Measurements from ENCODE around the gene TRIM29.

GRCh38 chr11:120151536-120151935 lies 13.6 kb upstream of the TRIM29 start:
- no peak for TF ChIP-seq CTCF (IDR thresholded peaks at IDR 0.05)
- TF ChIP-seq EZH2 (IDR thresholded peaks at IDR 0.05) = no peak
- TF ChIP-seq EZH2phosphoT487 (IDR thresholded peaks at IDR 0.05) = no peak

Data from neural progenitor cell (in vitro differentiated cells).